ENCODE results near the gene SEPTIN8. TPM values are rescaled to one million over a fixed set of nuclear protein-coding genes. Genes with fewer than 3 reads are reported as not detected.

Gene SEPTIN8
- total RNA-seq, 1 donor from 2014 or later: 28.1 TPM

- FAIRE-seq: no peak
- peak in 1 of 2 donors; percentile 2 for DNase-seq (ENCODE audit: low spot score in 2 of 2)
Measured at GRCh38 chr5:132751971-132752580, 25.0 kb downstream of the SEPTIN8 start.

- no peak for DNase-seq (ENCODE audit: low spot score in 2 of 2)
- no peak for FAIRE-seq
Measured at GRCh38 chr5:132751444-132751843, 25.6 kb downstream of the SEPTIN8 start.

GRCh38 chr5:132750471-132751230, 26.4 kb downstream of the SEPTIN8 start:
- no peak for FAIRE-seq
- peak in 1 of 2 donors; percentile 3 for DNase-seq (ENCODE audit: low spot score in 2 of 2)

GRCh38 chr5:132749506-132749905, 27.5 kb downstream of the SEPTIN8 start:
- DNase-seq (ENCODE audit: low spot score in 2 of 2) (peak in 1 of 2 donors; percentile 8), FAIRE-seq (no peak)

GRCh38 chr5:132748522-132749000, 28.5 kb downstream of the SEPTIN8 start:
- DNase-seq (ENCODE audit: low spot score in 2 of 2) (peak in 1 of 2 donors; percentile 7), FAIRE-seq (no peak)

GRCh38 chr5:132747616-132748440, 29.2 kb downstream of the SEPTIN8 start:
- DNase-seq (ENCODE audit: low spot score in 2 of 2) (no peak), FAIRE-seq (no peak)

- FAIRE-seq (no peak), DNase-seq (ENCODE audit: low spot score in 2 of 2) (no peak)
Measured at GRCh38 chr5:132746954-132747615, 30.0 kb downstream of the SEPTIN8 start, which contains the start of gene CCNI2. Gene CCNI2 (plus strand): TSS chr5:132747426. CDS start chr5:132747496, 70 bp downstream.

- FAIRE-seq: no peak
- no peak for DNase-seq (ENCODE audit: low spot score in 2 of 2)
Measured at GRCh38 chr5:132746592-132746953, 30.5 kb downstream of the SEPTIN8 start.

- FAIRE-seq: no peak
Measured at GRCh38 chr5:132744659-132745058, 32.4 kb downstream of the SEPTIN8 start.

GRCh38 chr5:132742626-132743025, 34.4 kb downstream of the SEPTIN8 start:
- DNase-seq (ENCODE audit: low spot score in 2 of 2): no peak
- FAIRE-seq: no peak

More at GRCh38 chr5:132744659-132745058, 32.4 kb downstream of the SEPTIN8 start:
- no peak for DNase-seq (ENCODE audit: low spot score in 2 of 2)

GRCh38 chr5:132742158-132742557, 34.9 kb downstream of the SEPTIN8 start:
- DNase-seq (ENCODE audit: low spot score in 2 of 2) (no peak), FAIRE-seq (no peak)

- DNase-seq (ENCODE audit: low spot score in 2 of 2) (no peak), FAIRE-seq (no peak)
Measured at GRCh38 chr5:132739232-132739631, 37.8 kb downstream of the SEPTIN8 start.

GRCh38 chr5:132737982-132738681, 38.9 kb downstream of the SEPTIN8 start:
- DNase-seq (ENCODE audit: low spot score in 2 of 2) (no peak), FAIRE-seq (no peak)

GRCh38 chr5:132736853-132737833, 39.9 kb downstream of the SEPTIN8 start, which contains the start of gene KIF3A:
Gene KIF3A (minus strand): TSS chr5:132737546. CDS start chr5:132737419, 127 bp downstream.
- no peak for FAIRE-seq
- peak; percentile 96 to 98 for DNase-seq (ENCODE audit: low spot score in 2 of 2)

GRCh38 chr5:132734687-132735086, 42.4 kb downstream of the SEPTIN8 start:
- no peak for FAIRE-seq

GRCh38 chr5:132733499-132734148, 43.4 kb downstream of the SEPTIN8 start:
- DNase-seq (ENCODE audit: low spot score in 2 of 2): no peak
- FAIRE-seq: no peak

More at GRCh38 chr5:132734687-132735086, 42.4 kb downstream of the SEPTIN8 start:
- no peak for DNase-seq (ENCODE audit: low spot score in 2 of 2)

- DNase-seq (ENCODE audit: low spot score in 2 of 2) (no peak), FAIRE-seq (no peak)
Measured at GRCh38 chr5:132729896-132730295, 47.1 kb downstream of the SEPTIN8 start.

GRCh38 chr5:132725745-132726144, 51.3 kb downstream of the SEPTIN8 start:
- DNase-seq (ENCODE audit: low spot score in 2 of 2) (no peak), FAIRE-seq (no peak)

Data from frontal cortex (tissue), 4 donors.